Panc1 (cell line): ENCODE measurements around the gene SLC35D2. TPM values are rescaled to one million over a fixed set of nuclear protein-coding genes. Genes with fewer than 3 reads are reported as not detected.
A peak's percentile ranks its signal among the peaks of the same experiment; 100 is the strongest.

Experiments
- ATAC-seq: fragments of 200-7000 bp; cut with Tn5 transposase; 2 replicates; pipeline ENCODE4 v1.9.1; 2020; ENCODE audit warnings: mild to moderate bottlenecking, moderate library complexity
- BruUV-seq: library from RNA; stranded (reverse); fragments of 400-500 nt; replicated peaks from 2 replicates; lab custom pipeline; 2021; lab: Mats Ljungman, UMichigan
- CTCF ChIA-PET: fragments of 300-600 bp; sonication (Branson Sonifier 250); formaldehyde crosslinking; loops from one replicate; lab custom pipeline; 2022; ENCODE audit warnings: antibody characterized with exemption; lab: Charles Lee
- POLR2A ChIA-PET: fragments of 300-600 bp; sonication (Branson Sonifier 250); formaldehyde crosslinking; loops from one replicate; lab custom pipeline; 2022; ENCODE audit warnings: antibody characterized with exemption; lab: Charles Lee
- DNase-seq: peaks from one replicate; pipeline ENCODE4 v3.0.0-alpha.2; 2010; ENCODE audit warnings: low read depth, low spot score
- H3K27ac ChIP-seq: 2 replicates; pipeline ENCODE4 v1.5.1; 2011; ENCODE audit warnings: mild to moderate bottlenecking, low read length, inconsistent platforms
- H3K27me3 ChIP-seq: fragments of 200-500 bp; sonication (Bioruptor generic); 2 replicates; pipeline ENCODE4 v1.6.0; 2014; ENCODE audit warnings: low read length, inconsistent platforms; ENCODE audit not compliant: control insufficient read depth, insufficient read depth
- H3K36me3 ChIP-seq: fragments of 200-500 bp; sonication (Bioruptor generic); 2 replicates; pipeline ENCODE4 v1.5.1; 2014; ENCODE audit warnings: inconsistent platforms, mild to moderate bottlenecking, low read length, moderate library complexity; ENCODE audit not compliant: control insufficient read depth, insufficient read depth
- H3K4me1 ChIP-seq: 2 replicates; pipeline ENCODE4 v1.5.1; 2011; ENCODE audit warnings: inconsistent platforms, mild to moderate bottlenecking, low read length, moderate library complexity; ENCODE audit not compliant: control insufficient read depth, insufficient read depth
- H3K4me3 ChIP-seq, 2 experiments: 2 replicates each; pipeline ENCODE4 v1.5.1; 2011 to 2012; ENCODE audit warnings: low read depth in 2 of 2, low read length in 2 of 2, mild to moderate bottlenecking in 2 of 2, inconsistent platforms in 1 of 2, moderate library complexity in 1 of 2
- H3K9me3 ChIP-seq: fragments of 200-500 bp; sonication (Bioruptor generic); 2 replicates; pipeline ENCODE4 v1.5.1; 2014; ENCODE audit warnings: low read depth, mild to moderate bottlenecking, inconsistent platforms, low read length, moderate library complexity; ENCODE audit not compliant: control insufficient read depth, insufficient read depth
- CTCF ChIP-seq: fragments of 450-650 bp; IDR thresholded peaks from 2 replicates; pipeline ENCODE4 v1.5.1; 2017; ENCODE audit warnings: mild to moderate bottlenecking
- POLR2AphosphoS5 ChIP-seq: IDR thresholded peaks from 2 replicates; pipeline ENCODE4 v1.6.1; 2012; ENCODE audit warnings: mild to moderate bottlenecking, low read depth, low read length, moderate library complexity
- REST ChIP-seq, 2 experiments: IDR thresholded peaks; 2 replicates each; pipeline ENCODE4 v1.6.1; 2011 to 2012; ENCODE audit warnings: low read depth in 2 of 2, control low read depth in 1 of 2, low read length in 1 of 2, mild to moderate bottlenecking in 1 of 2, moderate library complexity in 1 of 2; ENCODE audit not compliant: insufficient read depth in 1 of 2
- SIN3A ChIP-seq: IDR thresholded peaks from 2 replicates; pipeline ENCODE4 v1.6.1; 2012; ENCODE audit warnings: low read depth, mild to moderate bottlenecking, low read length, moderate library complexity, borderline replicate concordance; ENCODE audit not compliant: insufficient read depth
- TCF7L2 ChIP-seq: IDR thresholded peaks from 2 replicates; pipeline ENCODE4 v1.6.1; 2011; ENCODE audit warnings: mild to moderate bottlenecking, low read depth, low read length, inconsistent platforms
- in situ Hi-C: cut with HindIII; loops from 2 replicates; pipeline ENCODE4 v1.10.0; 2016; ENCODE audit warnings: low sequenced_read_pairs, low pct_unique_long_range_greater_than_20kb
- intact Hi-C: fragments of 100-400 bp; cut with micrococcal nuclease; formaldehyde crosslinking; loops from one replicate; pipeline ENCODE4 v1.10.0; 2022; ENCODE audit not compliant: unreplicated experiment
- total RNA-seq: library from RNA; stranded (reverse); gene quantifications from one replicate; pipeline ENCODE4 v1.2.1, GENCODE V29; 2021; ENCODE audit not compliant: unreplicated experiment

Gene SLC35D2
- total RNA-seq, 1 experiment from 2014 or later: 23.7 TPM

- H3K27ac ChIP-seq: peak overlapping the region; percentile 99
- POLR2A ChIA-PET: no interaction called here
- intact Hi-C loops (no loop called here), in situ Hi-C loops (no loop called here)
- TF ChIP-seq TCF7L2: 0 out of 2 replicates have a peak, but pooled peaks have one; percentile 24
- no peak; the same call in 1 of the 2 replicates for TF ChIP-seq POLR2AphosphoS5
- DNase-seq (peak; percentile 43), ATAC-seq (peak; percentile 72)
- H3K4me1 ChIP-seq: peaks cover 23% of the 10 kb centered on the region
- no TSS peak for BruUV-seq
- H3K9me3 ChIP-seq: no peaks in the 10 kb centered on the region
- H3K27me3 ChIP-seq: no peaks in the 10 kb centered on the region
- CTCF ChIA-PET: no interaction called here
- no peaks in the 10 kb centered on the region; the same call in none of the 2 replicates for H3K36me3 ChIP-seq
- peak overlapping the region; percentile 63 to 75 for H3K4me3 ChIP-seq
Measured at GRCh38 chr9:96418920-96419690, 35.6 kb upstream of the SLC35D2 start.

DNA sequence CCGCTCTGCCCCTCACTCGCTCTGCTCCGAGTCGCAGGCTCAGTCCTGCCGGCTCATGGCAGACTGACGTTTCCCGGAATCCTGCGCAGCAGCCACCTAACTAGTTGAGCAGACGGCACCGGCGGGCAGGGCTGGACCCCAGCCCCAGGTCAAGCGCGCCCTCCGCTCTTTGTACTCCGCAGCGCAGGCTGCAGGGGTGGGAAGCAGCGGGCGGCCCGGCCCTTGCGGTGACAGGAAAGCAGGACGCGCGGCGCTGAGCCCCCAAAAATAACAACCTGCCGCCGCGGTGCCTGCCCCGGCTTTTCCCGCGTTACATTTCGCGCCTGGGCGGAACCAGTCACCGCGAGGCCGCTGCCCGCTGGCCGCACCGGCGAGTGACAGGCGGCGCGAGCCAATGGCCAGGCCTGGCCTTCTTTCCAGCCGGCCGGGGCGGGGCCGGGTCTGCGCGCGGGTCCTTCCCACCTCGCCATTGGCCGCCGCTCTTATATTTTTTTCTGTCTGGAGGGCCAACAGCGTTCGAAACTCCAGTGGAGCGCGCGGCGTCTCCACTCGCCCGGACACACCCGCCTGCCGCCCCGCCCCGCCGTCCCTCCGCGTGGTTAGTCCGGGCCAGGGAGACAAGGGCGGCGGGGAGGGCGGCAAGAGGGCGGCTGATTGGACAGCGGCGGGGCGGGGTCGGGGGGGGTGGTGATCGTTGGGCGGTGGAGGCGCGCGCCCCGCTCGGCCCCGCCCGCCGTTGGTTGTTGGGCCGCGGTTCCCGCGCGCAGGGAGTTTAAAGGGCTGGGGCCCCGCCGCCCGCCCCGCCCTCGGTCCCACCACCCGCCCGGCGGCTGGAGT, 34.8 kb upstream of the SLC35D2 start, which contains the start of gene ZNF367:
TSS of gene ZNF367 (minus strand) at position 288 of the 837 bp plus-strand sequence. CDS start 338 bp downstream, outside the sequence.
- ChIA-PET CTCF (no interaction called here), POLR2A (no interaction called here)
- in situ Hi-C loops (no loop called here), intact Hi-C loops (no loop called here)
- Histone ChIP-seq H3K4me1 (peaks cover 25% of the 10 kb centered on the region), H3K9me3 (no peaks in the 10 kb centered on the region), H3K36me3 (no peaks in the 10 kb centered on the region; the same call in none of the 2 replicates), H3K4me3 (peak within 1 kb of the TSS; percentile 82 to 84), H3K27ac (peak within 1 kb of the TSS; percentile 99), H3K27me3 (no peaks in the 10 kb centered on the region)
- no TSS peak for BruUV-seq
- peak; percentile 85 for ATAC-seq
- TF ChIP-seq REST (IDR thresholded peaks at IDR 0.05; ENCODE audit: insufficient read depth in 1 of 2, low read depth in 2 of 2, low read length in 1 of 2): no peak
- no peak; the same call in 1 of the 2 replicates for TF ChIP-seq TCF7L2
- TF ChIP-seq CTCF: no peak
- peak; percentile 67 for TF ChIP-seq POLR2AphosphoS5
- TF ChIP-seq SIN3A: peak; percentile 95
- DNase-seq: peak; percentile 57
